HepG2 (cell line): Measurements from ENCODE around the gene PKMYT1. TPM values are rescaled to one million over a fixed set of nuclear protein-coding genes. Genes with fewer than 3 reads are reported as not detected.

Experiments
- DPF2 ChIP-seq: sonication (generic); formaldehyde crosslinking; IDR thresholded peaks from 2 replicates; pipeline ENCODE4 v1.4.0; 2020; ENCODE audit warnings: mild to moderate bottlenecking, low read depth, missing genetic modification reagents, borderline replicate concordance
- FOSL2 ChIP-seq: sonication (generic); formaldehyde crosslinking; IDR thresholded peaks from 2 replicates; pipeline ENCODE4 v1.4.0; 2020; ENCODE audit warnings: missing genetic modification reagents
- FOXK1 ChIP-seq: sonication (generic); formaldehyde crosslinking; IDR thresholded peaks from 2 replicates; pipeline ENCODE4 v1.4.0; 2020; ENCODE audit warnings: low read depth, missing genetic modification reagents, borderline replicate concordance
- MBD4 ChIP-seq: IDR thresholded peaks from 2 replicates; pipeline ENCODE4 v1.6.1; 2012; ENCODE audit warnings: low read length, inconsistent platforms, borderline replicate concordance
- MLLT10 ChIP-seq: sonication (generic); formaldehyde crosslinking; IDR thresholded peaks from 2 replicates; pipeline ENCODE4 v1.4.0; 2020; ENCODE audit warnings: missing genetic modification reagents
- PHF8 ChIP-seq: sonication (generic); formaldehyde crosslinking; IDR thresholded peaks from 2 replicates; pipeline ENCODE4 v1.5.0; 2020; ENCODE audit warnings: missing genetic modification reagents
- POLR2AphosphoS2 ChIP-seq: IDR thresholded peaks from 2 replicates; pipeline ENCODE4 v1.6.1; 2011; ENCODE audit warnings: low read depth, low read length, improper control_type of control experiment
- TOPORS ChIP-seq: sonication (generic); formaldehyde crosslinking; IDR thresholded peaks from 2 replicates; pipeline ENCODE4 v1.8.0; 2023; ENCODE audit warnings: mild to moderate bottlenecking, missing genetic modification reagents
- ZEB1 ChIP-seq: IDR thresholded peaks from 2 replicates; pipeline ENCODE4 v1.6.1; 2012; ENCODE audit warnings: mild to moderate bottlenecking, low read depth, inconsistent platforms; ENCODE audit not compliant: insufficient replicate concordance
- ZFP36L1 ChIP-seq: sonication (generic); formaldehyde crosslinking; IDR thresholded peaks from 2 replicates; pipeline ENCODE4 v1.8.0; 2022; ENCODE audit warnings: mild to moderate bottlenecking, missing genetic modification reagents, moderate library complexity
- ZNF296 ChIP-seq: sonication (generic); formaldehyde crosslinking; conservative IDR thresholded peaks from 2 replicates; pipeline ENCODE4 v1.5.0; 2020; ENCODE audit warnings: mild to moderate bottlenecking, missing genetic modification reagents
- ZNF430 ChIP-seq: sonication (generic); formaldehyde crosslinking; IDR thresholded peaks from 2 replicates; pipeline ENCODE4 v1.9.0; 2021; ENCODE audit warnings: mild to moderate bottlenecking, missing genetic modification reagents
- ZNF775 ChIP-seq: sonication (generic); formaldehyde crosslinking; IDR thresholded peaks from 2 replicates; pipeline ENCODE4 v1.4.0; 2020; ENCODE audit warnings: missing genetic modification reagents, mild to moderate bottlenecking, moderate library complexity, borderline replicate concordance
- ZZZ3 ChIP-seq: sonication (generic); formaldehyde crosslinking; IDR thresholded peaks from 2 replicates; pipeline ENCODE4 v1.4.0; 2020; ENCODE audit warnings: missing genetic modification reagents, mild to moderate bottlenecking, borderline replicate concordance
- polyA plus RNA-seq, 8 experiments: library from polyadenylated mRNA; depleted of rRNA in 3 of 8; stranded (reverse) in 7 of 8; unstranded in 1 of 8; fragments of >200 nt; fragmentation: Illumina TruSeq in 4 of 8; extraction: Trizol in 4 of 8; gene quantifications; 2 replicates each; pipeline versions ENCODE4 v1.2.1 to v1.2.3, GENCODE V29; 2011 to 2016; ENCODE audit warnings: low read depth in 4 of 8, missing spikeins in 1 of 8, mixed read lengths in 1 of 8; ENCODE audit not compliant: insufficient read depth in 1 of 8
- total RNA-seq, 5 experiments: library from RNA; depleted of rRNA; stranded (reverse); fragments of >200 nt; fragmentation: Illumina TruSeq; extraction: Trizol; gene quantifications; 2 replicates each; pipeline ENCODE4 v1.2.3, GENCODE V29; 2016; ENCODE audit warnings: low read depth in 1 of 5
- TF ChIP-seq, protein P1 (sequence below): sonication (generic); formaldehyde crosslinking; IDR thresholded peaks from 2 replicates; pipeline ENCODE4 v1.4.0; 2020; ENCODE audit warnings: missing genetic modification reagents
- TF ChIP-seq, protein P2 (sequence below): sonication (generic); formaldehyde crosslinking; IDR thresholded peaks from 2 replicates; pipeline ENCODE4 v1.8.1; 2022; ENCODE audit warnings: mild to moderate bottlenecking, missing genetic modification reagents

Gene PKMYT1
- total and polyA plus RNA-seq, 2 of the 13 experiments (the other 11 are each of a cell fraction or from before 2014, with no cell fraction given), result 7.0 to 27.8 TPM

DNA sequence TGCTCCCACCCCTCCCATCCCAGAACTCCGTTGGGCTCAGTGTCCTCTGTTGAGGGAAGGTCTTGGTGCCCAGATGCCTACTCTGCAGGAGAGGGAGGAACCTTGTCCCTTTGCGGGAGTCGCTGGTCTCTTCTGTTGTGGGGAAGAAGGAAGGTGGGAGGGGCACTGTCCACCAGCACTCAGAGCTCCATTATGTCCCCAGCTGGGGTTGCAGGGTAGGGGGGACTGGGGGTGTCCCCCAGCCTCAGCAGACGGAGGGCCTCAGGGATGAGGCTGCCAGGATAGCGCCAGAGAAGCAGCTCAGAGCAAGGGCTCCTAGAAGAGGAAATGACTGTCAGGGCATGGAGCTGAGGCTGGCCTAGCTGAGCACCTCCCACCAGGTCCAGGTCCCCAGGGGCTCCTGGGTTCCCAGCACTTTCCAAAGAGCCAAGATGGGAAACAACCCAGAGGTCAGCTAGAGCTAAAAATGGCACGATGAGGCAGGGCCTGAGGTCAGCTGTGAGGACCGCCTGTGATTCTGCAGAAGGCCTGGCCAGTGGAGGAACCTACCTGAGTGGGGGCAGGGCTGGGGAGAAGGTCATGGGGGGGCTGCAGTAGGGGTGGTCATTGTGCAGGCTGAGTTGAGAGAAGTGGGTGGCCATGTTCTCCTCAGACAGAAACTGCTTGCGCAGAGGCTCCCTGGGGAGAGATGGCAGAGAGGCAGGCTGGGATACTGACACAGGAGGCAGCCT, 42.6 kb upstream of the PKMYT1 start (continued):
- TF ChIP-seq, protein P1, sequence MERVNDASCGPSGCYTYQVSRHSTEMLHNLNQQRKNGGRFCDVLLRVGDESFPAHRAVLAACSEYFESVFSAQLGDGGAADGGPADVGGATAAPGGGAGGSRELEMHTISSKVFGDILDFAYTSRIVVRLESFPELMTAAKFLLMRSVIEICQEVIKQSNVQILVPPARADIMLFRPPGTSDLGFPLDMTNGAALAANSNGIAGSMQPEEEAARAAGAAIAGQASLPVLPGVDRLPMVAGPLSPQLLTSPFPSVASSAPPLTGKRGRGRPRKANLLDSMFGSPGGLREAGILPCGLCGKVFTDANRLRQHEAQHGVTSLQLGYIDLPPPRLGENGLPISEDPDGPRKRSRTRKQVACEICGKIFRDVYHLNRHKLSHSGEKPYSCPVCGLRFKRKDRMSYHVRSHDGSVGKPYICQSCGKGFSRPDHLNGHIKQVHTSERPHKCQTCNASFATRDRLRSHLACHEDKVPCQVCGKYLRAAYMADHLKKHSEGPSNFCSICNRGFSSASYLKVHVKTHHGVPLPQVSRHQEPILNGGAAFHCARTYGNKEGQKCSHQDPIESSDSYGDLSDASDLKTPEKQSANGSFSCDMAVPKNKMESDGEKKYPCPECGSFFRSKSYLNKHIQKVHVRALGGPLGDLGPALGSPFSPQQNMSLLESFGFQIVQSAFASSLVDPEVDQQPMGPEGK (CRISPR knock-in tag), result peak; percentile 29
- 0 out of 2 replicates have a peak, but pooled peaks have one; percentile 5 for TF ChIP-seq FOSL2 (CRISPR knock-in tag)
- no peak for TF ChIP-seq MLLT10 (CRISPR knock-in tag)
- no peak for TF ChIP-seq ZNF296 (CRISPR knock-in tag)
- TF ChIP-seq, protein P2, sequence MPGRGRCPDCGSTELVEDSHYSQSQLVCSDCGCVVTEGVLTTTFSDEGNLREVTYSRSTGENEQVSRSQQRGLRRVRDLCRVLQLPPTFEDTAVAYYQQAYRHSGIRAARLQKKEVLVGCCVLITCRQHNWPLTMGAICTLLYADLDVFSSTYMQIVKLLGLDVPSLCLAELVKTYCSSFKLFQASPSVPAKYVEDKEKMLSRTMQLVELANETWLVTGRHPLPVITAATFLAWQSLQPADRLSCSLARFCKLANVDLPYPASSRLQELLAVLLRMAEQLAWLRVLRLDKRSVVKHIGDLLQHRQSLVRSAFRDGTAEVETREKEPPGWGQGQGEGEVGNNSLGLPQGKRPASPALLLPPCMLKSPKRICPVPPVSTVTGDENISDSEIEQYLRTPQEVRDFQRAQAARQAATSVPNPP (CRISPR knock-in tag), result no peak
- TF ChIP-seq TOPORS (CRISPR knock-in tag), result no peak
- TF ChIP-seq MBD4, result 0 out of 2 replicates have a peak, but pooled peaks have one; percentile 64
- peak; percentile 8; the same call in 1 of the 2 replicates for TF ChIP-seq PHF8
- TF ChIP-seq ZEB1, result peak; percentile 46
- 0 out of 2 replicates have a peak, but pooled peaks have one; percentile 19 for TF ChIP-seq ZZZ3
- TF ChIP-seq DPF2 (CRISPR knock-in tag), result 0 out of 2 replicates have a peak, but pooled peaks have one; percentile 19
- no peak for TF ChIP-seq ZNF775
- TF ChIP-seq ZFP36L1, result peak; percentile 7; the same call in 1 of the 2 replicates
- TF ChIP-seq POLR2AphosphoS2, result peak; percentile 11; the same call in 1 of the 2 replicates
- TF ChIP-seq FOXK1 (CRISPR knock-in tag), result no peak
- TF ChIP-seq ZNF430, result peak; percentile 80; the same call in 1 of the 2 replicates
